ENCODE results near the gene ADGRF5. TPM values are rescaled to one million over a fixed set of nuclear protein-coding genes. Genes with fewer than 3 reads are reported as not detected.
A peak's percentile ranks its signal among the peaks of the same experiment; 100 is the strongest.
"Not testable (repeated sequence)": the region's sequence is repeated elsewhere in the genome, so short reads cannot be mapped to it uniquely, and the experiment has no call there.

ADGRF5 gene
- total and polyA plus RNA-seq, 12 donors = 27.1 to 92.1 (median 35.4) TPM

DNA sequence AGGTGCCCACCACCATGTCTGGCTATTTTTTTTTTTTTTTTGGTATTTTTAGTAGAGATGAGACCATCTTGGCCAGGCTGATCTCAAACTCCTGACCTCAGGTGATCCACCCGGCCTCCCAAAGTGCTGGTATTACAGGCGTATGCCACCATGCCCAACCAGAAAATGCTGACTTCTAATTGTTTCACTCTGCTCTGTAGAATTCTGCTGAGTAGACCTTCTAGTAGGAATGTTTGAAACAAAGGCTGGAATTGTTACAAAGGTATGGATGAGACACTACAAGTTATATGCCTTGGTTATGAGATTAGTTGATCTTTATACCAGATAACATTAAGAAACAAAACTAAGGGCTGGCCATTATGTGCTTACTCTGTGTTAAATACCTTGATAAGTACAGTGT, 83.7 kb downstream of the ADGRF5 start:
- DNase-seq (no peak), ATAC-seq (no peak)
- Histone ChIP-seq H3K4me1 (no peaks in the 10 kb centered on the region), H3K4me3 (no peak overlapping the region), H3K9me3 (peaks cover 0 to 24% (median 7%) of the 10 kb centered on the region in 11 donors), H3K27me3 (peaks cover 0 to 3% (median 0%) of the 10 kb centered on the region in 7 donors), H3K36me3 (no peaks in the 10 kb centered on the region), H3K27ac (no peak overlapping the region)
- 98% methylated on average over 2 of the region's 2 CpGs for WGBS, 2 donors
- TF ChIP-seq, protein P1, sequence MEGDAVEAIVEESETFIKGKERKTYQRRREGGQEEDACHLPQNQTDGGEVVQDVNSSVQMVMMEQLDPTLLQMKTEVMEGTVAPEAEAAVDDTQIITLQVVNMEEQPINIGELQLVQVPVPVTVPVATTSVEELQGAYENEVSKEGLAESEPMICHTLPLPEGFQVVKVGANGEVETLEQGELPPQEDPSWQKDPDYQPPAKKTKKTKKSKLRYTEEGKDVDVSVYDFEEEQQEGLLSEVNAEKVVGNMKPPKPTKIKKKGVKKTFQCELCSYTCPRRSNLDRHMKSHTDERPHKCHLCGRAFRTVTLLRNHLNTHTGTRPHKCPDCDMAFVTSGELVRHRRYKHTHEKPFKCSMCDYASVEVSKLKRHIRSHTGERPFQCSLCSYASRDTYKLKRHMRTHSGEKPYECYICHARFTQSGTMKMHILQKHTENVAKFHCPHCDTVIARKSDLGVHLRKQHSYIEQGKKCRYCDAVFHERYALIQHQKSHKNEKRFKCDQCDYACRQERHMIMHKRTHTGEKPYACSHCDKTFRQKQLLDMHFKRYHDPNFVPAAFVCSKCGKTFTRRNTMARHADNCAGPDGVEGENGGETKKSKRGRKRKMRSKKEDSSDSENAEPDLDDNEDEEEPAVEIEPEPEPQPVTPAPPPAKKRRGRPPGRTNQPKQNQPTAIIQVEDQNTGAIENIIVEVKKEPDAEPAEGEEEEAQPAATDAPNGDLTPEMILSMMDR (IDR thresholded peaks at IDR 0.05) = no peak
- intact Hi-C loops (cut with DNase I) = no loop called here

DNA sequence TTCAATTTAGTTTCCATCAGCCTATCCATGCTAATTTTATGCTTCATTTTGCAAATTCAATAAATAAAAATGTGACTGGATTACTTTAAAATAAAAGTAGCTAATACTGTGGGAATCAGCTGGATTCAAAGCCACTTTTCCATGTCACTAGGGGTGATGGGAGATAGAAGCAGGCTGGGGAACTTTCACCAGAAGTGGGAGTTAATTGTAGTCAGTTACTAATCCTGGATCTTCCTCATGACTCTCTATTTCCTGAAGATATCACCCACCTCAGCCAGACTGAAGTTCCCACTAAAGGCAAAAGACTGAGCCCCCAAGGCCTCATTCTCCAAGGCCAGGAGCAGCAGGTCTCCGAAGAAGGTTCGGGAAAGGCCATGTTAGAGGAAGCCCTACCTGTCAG, 86.7 kb downstream of the ADGRF5 start:
- ATAC-seq; intact Hi-C loops (cut with DNase I): not testable (repeated sequence)
- H3K27ac ChIP-seq = peak overlapping the region in 3 of 10 donors; percentile 35 to 61 (median 56)

DNA sequence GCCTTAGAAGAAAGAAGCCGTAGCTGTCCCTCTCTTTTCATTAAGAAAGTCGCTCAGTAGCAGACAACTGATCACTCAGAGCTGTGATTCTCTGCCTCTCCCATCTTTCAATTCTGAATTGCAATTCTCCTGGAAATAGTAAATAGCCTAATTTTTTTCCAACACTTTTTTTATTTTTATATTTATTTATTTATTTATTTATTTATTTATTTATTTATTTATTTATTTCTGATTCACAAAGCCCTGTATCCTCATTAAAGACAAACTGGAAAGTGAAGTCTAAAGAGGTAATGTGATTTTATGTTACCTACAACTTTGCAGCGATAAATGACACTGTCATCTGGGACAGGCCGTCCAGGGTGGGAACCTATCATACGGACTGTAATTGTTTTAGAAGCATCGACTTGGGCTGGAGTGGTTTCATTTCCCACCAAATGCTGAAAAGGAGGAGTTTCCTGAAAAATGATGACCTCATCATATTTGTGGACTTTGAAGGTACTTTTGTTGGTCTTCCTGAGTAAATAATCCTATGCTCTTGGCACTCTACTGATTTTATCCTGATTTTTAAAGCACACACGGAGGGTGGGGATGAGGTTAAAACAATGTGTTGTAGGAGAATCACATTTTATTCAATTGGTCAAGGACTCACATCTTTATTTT, 87.4 kb downstream of the ADGRF5 start:
- WGBS, 2 donors = 51 to 66% methylated on average over 7 of the region's 7 CpGs
- Histone ChIP-seq H3K27ac (peak overlapping the region in 3 of 10 donors; percentile 35 to 61 (median 56)), H3K27me3 (peaks cover 0 to 13% (median 0%) of the 10 kb centered on the region in 7 donors)
- H3K36me3 ChIP-seq; intact Hi-C loops (cut with DNase I); H3K4me3 ChIP-seq; H3K9me3 ChIP-seq; H3K4me1 ChIP-seq: not testable (repeated sequence)
- ATAC-seq (peak in 5 of 8 donors; percentile 42 to 84 (median 69)), DNase-seq (peak in 1 of 2 donors; percentile 9)

More for the DNA sequence above, 86.7 kb downstream of the ADGRF5 start:
- not testable (repeated sequence) for H3K9me3 ChIP-seq, H3K36me3 ChIP-seq, H3K27me3 ChIP-seq, H3K4me1 ChIP-seq, DNase-seq, H3K4me3 ChIP-seq
- 96 to 98% methylated on average over 2 of the region's 2 CpGs for WGBS, 2 donors

DNA sequence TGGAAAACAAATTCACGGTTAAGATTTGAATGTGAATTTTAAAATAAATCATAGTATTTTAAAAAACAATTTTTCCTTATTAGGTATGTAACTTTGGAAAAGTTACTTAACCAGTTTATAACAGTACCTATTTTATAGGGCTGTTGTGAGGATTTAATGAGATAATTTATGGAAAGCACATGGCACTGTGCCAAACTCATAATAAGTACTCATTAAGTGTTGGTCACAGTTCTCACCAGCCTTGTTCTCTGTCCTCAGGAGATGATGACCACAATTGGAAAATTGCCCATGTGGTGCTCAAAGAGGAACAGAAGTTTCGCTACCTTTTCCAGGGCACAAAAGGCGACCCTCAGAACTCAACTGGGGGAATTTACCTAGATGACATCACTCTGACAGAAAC, 88.9 kb downstream of the ADGRF5 start:
- no peak overlapping the region for H3K27ac ChIP-seq
- 93 to 97% methylated on average over 3 of the region's 3 CpGs for WGBS, 2 donors
- no peak for DNase-seq
- H3K36me3 ChIP-seq = no peaks in the 10 kb centered on the region
- H3K4me3 ChIP-seq = no peak overlapping the region
- ATAC-seq = no peak
- intact Hi-C loops (cut with DNase I) = no loop called here
- no peaks in the 10 kb centered on the region for H3K4me1 ChIP-seq
- peaks cover 0 to 15% (median 0%) of the 10 kb centered on the region in 7 donors for H3K27me3 ChIP-seq
- H3K9me3 ChIP-seq = no peaks in the 10 kb centered on the region
- TF ChIP-seq, protein P1 (IDR thresholded peaks at IDR 0.05) = no peak

DNA sequence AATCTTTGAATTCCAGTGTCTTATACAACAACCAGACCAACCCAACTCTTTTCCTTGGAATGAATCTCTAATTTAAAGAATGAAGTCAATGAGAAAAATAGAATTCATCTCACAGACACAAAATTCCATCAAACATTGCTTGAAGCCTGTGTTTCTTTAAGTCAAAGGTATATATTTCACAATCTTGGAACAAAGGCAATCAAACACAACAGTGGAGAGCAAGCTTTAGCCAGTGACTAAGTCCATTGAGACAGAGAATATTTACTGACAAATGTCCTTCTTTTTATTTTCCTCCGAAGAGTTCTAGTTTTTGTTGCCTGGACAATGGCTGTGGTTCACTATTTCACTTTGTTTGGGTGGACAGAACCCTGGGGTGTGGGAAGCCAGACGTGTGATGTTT, 92.8 kb downstream of the ADGRF5 start:
- ATAC-seq = no peak
- intact Hi-C loops (cut with DNase I) = no loop called here

More for the DNA sequence above, 92.8 kb downstream of the ADGRF5 start:
- peaks cover 0 to 21% (median 0%) of the 10 kb centered on the region in 7 donors for H3K27me3 ChIP-seq
- no peak overlapping the region for H3K27ac ChIP-seq
- no peak overlapping the region for H3K4me3 ChIP-seq
- 68 to 76% methylated on average over 2 of the region's 2 CpGs for WGBS, 2 donors
- no peak for DNase-seq
- no peaks in the 10 kb centered on the region for H3K9me3 ChIP-seq
- no peaks in the 10 kb centered on the region for H3K4me1 ChIP-seq
- H3K36me3 ChIP-seq = no peaks in the 10 kb centered on the region
- TF ChIP-seq, protein P1 (IDR thresholded peaks at IDR 0.05) = no peak
